Measurements from ENCODE around the gene MKRN1.
"Not testable (repeated sequence)": the region's sequence is repeated elsewhere in the genome, so short reads cannot be mapped to it uniquely, and the experiment has no call there.

The MKRN1 gene

DNA sequence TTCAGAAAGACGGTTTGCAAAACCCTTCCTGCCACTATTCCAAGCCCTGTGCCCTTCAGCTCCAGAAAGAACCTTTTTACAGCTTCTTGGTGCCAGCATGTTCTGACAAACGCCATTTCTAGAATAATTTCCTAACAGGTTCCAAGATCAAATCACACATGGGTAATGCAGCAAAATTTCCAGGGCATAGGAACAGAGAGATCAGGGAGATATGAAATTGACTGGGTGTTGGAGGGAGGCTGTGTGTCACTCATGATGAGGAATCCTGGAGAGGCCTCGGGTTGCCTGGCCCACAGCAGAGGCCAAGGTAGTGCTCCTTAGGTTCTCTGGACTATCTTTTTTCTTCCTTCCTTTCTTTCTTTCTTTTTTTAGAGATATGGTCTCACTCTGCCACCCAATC, 45.9 kb downstream of the MKRN1 start:
- DNase-seq = no peak

DNA sequence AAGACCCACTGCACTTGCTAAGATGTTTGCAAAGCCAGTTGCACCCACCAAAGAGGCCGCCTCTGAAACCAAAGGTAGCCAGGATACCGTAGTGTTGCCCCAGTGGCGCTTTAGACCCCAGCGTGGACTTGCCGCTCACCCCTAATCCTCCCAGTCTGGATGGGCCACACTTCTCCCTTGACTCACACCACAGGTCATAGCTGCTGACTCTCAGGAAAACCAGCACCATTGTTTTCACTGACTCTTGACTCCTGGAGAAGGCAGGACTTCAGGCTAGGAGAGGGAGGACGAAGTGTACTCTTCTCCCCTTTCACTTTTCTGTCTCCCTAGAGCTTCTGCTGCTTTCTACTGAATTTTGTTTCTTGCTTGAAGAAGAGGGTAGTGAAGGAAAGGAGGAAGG, 53.2 kb downstream of the MKRN1 start:
- DNase-seq = no peak

- no peak for DNase-seq
Measured at GRCh38 chr7:140425718-140426117, 53.6 kb downstream of the MKRN1 start.

DNA sequence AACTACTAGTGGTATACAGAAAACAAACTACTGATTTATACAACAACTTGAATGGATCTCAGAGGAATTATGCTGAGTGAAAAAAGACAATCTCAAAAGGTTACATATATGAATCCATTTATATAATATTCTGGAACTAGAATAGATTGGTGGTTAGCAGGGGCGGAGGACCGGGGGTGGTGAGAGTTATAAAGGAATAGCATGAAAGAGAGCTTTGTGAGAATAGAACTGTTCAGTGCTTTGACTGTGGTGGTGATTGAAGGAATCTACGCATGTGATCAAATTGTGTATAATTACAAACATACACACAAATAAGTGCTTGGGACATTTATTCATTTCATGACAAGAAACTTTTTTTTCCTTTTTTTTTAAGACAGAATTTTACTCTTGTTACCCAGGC, 55.8 kb downstream of the MKRN1 start:
- DNase-seq = no peak

DNA sequence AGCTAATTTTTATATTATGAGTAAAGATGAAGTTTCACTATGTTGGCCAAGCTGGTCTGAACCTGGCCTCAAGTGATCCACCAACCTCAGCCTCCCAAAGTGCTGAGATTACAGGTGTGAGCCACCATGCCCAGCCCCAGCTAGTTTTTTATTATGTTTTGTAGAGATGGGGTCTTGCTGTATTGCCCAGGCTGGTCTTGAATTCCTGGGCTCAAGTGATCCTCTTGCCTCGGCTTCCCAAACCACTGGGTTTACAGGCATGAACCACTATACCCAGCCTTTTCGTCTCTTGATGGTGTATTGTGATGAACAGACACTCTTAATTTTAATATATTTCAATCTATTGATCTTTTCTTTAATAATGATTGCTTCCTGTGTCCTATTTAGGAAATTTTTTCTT, 57.8 kb downstream of the MKRN1 start:
- no peak for DNase-seq

DNA sequence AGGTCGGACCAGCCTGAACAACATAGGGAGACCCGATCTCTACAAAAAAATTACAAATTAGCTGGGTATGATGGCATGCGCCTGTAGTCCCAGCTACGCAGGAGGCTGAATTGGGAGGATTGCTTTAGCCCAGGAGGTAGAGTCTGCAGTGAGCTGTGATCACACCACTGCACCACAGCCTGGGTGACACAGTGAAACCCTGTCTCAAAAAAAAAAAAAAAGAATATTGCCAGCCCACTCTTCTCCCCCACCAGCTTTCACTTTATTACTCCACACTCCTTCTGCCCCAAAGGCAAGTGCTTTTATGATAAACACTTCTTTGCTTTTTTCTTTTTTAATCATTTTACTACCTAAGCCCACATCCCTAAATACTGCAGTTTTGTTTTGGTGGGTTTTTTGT, 60.7 kb downstream of the MKRN1 start:
- no peak for DNase-seq

DNA sequence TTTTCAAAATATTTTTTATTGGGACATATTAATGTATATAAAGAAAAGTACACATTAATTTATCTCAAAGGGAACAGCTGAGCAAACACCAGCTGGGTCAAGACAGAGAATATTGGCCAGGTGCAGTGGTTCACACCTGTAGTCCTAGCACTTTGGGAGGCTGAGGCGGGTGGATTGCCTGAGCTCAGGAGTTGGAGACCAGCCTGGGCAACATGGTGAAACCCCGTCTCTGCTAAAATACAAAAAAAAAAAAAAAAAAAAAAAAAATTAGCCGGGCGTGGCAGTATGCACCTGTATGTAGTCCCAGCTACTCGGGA, 61.2 kb downstream of the MKRN1 start:
- DNase-seq = not testable (repeated sequence)

GRCh38 chr7:140417456-140418155, 61.7 kb downstream of the MKRN1 start:
- DNase-seq = no peak

DNA sequence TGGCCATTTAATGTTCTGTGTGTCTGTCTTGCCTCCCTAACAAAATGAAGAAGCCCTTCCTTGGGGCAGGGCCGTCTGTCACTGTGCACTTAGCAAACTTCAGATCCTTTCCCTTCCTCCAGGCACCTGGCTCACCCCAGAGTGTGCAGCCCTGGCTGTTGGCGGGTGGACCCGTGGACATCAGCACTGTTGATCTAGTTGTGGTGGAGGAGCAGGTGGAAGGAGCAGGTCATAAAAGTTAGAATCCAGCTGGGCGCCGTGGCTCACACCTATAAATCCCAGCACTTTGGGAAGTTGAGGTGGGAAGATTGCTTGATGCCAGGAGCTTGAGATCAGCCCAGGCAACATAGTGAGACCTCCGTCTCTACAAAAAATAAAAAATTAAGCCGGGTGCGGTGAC, 62.7 kb downstream of the MKRN1 start:
- no peak for DNase-seq

DNA sequence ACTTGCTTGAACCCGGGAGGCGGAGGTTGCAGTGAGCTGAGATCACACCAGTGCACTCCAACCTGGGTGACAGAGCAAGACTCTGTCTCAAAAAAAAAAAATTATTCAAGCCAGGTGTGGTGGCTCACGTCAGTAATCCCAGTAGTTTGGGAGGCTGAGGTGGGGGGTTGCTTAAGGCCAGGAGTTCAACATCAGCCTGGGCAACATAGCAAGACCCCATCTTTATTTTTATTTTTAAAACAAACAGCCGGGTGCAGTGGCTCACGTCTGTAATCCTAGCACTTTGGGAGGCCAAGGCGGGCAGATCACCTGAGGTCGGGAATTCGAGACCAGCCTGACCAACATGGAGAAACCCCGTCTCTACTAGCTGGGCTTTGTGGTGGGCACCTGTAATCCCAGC, 63.5 kb downstream of the MKRN1 start:
- DNase-seq = not testable (repeated sequence)

DNA sequence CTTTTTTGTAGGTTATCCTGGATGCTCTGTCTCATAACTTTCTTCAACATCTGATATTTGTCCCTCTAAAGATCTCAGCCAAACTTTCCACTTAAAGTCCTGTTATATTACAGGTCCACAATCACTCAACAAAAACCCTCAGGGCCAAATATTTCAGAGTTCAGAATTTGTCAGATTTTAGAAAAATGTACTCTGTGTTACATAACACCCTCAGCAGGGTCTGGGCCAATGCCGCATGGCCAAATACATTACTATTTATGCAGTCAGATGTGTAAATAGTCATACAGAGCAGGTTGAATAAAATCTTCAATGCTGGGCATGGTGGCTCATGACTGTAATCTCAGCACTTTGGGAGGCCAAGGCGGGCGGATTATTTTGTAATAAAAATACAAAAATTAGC, 63.9 kb downstream of the MKRN1 start:
- no peak for DNase-seq

DNA sequence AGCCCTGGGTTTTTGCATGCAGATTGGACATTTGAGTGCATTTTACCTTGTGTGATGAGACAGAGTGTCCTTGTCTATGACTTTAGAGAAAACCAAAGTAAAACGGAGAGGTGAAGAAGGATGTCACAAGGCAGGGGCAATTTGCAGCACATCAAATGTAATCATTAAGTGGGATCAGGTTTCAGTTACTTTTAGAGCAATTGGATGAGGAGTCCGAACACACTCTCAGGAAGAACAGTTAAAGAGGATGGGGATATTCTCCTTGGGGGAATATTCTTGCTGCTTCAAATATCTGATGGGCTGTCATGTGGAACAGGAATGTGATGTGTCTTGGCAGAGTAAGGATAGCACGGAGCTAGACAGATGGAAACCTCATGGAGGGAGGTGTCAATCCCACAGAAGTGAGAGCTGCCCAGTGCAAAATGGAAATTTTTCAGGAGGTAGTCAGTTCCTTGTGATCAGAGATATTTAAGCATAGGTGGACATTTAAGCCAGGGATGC, 74.7 kb downstream of the MKRN1 start:
- DNase-seq = no peak

DNA sequence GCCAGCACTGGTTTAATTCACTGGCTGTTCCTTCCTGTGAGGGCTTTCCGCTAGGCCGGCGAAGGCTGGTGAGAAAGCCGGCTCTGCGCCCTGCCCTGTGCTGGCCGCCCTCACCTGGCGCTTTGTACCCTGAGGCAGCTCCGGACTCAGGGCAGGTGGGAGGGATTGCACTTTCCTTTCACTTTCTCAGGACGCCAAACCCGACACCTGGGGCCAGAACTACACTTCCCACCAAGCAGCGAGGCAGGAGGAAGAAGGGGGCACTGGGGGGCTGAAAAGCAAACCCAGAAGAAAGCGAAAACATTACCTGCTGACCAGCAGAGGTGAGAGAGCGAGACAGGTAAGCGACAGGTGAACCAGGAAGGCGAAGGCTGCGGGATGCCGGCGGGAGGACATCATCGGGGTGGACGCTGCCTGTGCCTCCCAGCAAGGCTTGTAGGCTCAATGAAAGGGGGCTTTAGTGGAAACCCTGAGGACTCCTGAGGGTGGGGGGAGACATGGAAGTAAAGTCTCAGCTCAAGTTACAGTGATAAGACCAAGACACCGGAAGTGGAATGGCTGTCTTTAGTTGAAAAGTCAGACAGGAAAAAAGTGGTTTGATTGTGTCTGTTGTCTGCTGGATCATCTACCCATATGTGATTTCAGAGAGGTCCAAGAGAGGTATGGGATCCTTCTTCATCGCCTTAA, 75.3 kb downstream of the MKRN1 start, which contains the start of gene RAB19:
Gene RAB19 (plus strand): TSS at position 181 of the 687 bp plus-strand sequence. CDS start 3,589 bp downstream, outside the sequence.
- peak; percentile 80 for DNase-seq
